ENCODE measurements around the gene TMEM97. TPM values are rescaled to one million over a fixed set of nuclear protein-coding genes. Genes with fewer than 3 reads are reported as not detected.

The TMEM97 gene
- total and polyA plus RNA-seq, 11 donors = 1.4 to 7.9 (median 3.3) TPM

DNA sequence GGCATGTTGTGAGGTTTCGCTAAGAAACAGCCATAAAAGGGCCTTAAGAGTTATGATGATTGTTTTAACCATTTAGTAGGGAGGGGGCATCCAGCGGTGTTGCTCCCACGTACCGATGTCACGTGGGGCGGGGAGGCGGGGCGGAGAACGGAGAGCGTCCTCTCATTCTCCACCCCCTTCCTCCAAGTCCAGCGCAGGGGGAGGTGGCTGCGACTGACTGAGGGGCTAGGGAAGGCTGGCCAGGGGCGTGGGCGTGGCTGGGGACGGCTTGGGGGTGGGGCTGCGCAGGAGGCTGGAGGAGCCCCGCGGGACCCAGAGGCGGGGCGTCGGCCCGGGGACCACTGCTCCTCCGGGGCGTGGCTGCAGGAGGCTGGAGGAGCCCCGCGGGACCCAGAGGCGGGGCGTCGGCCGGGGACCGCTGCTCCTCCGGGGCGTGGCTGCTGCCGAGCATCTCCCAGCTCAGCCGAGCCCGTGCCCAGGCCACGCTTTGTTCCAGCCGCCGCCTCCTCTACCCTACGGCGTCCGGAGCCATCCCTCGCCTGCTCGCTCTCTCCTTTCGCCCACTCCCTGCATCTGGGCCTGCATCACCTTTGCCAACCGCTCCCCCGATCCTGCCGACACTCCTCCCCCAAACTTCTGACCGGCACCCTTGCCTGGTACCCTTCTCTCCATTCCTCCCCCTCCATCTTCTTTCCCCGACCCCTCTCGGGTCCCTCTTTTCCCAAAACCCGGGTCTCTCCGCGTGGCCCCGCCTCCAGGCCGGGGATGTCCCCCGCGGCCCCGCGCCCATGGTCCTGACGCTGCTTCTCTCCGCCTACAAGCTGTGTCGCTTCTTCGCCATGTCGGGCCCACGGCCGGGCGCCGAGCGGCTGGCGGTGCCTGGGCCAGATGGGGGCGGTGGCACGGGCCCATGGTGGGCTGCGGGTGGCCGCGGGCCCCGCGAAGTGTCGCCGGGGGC is 52.5 kb downstream of the TMEM97 start, which contains the start of gene SARM1:
TSS of gene SARM1 (plus strand) at position 450 of the 958 bp plus-strand sequence. CDS start at position 789, 339 bp downstream.
- H3K4me3 ChIP-seq = peak within 1 kb of the TSS; percentile 47 to 85 (median 64)
- peak within 1 kb of the TSS; percentile 47 to 86 (median 78) for H3K27ac ChIP-seq
- peaks cover 7 to 39% (median 25%) of the 10 kb centered on the region in 12 donors for H3K4me1 ChIP-seq
- no peaks in the 10 kb centered on the region for H3K27me3 ChIP-seq
- TF ChIP-seq, protein P1, sequence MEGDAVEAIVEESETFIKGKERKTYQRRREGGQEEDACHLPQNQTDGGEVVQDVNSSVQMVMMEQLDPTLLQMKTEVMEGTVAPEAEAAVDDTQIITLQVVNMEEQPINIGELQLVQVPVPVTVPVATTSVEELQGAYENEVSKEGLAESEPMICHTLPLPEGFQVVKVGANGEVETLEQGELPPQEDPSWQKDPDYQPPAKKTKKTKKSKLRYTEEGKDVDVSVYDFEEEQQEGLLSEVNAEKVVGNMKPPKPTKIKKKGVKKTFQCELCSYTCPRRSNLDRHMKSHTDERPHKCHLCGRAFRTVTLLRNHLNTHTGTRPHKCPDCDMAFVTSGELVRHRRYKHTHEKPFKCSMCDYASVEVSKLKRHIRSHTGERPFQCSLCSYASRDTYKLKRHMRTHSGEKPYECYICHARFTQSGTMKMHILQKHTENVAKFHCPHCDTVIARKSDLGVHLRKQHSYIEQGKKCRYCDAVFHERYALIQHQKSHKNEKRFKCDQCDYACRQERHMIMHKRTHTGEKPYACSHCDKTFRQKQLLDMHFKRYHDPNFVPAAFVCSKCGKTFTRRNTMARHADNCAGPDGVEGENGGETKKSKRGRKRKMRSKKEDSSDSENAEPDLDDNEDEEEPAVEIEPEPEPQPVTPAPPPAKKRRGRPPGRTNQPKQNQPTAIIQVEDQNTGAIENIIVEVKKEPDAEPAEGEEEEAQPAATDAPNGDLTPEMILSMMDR (IDR thresholded peaks at IDR 0.05) = no peak
- TF ChIP-seq POLR2A (IDR thresholded peaks at IDR 0.05) = peak in 1 of 2 donors; percentile 27
- no peaks in the 10 kb centered on the region for H3K9me3 ChIP-seq
- DNase-seq (peak; percentile 91 to 95 (median 92)), ATAC-seq (peak; percentile 78 to 90 (median 82))
- WGBS, 4 donors = 0 to 1% (median 1%) methylated on average over 48 to 80 of the region's 80 CpGs
- H3K36me3 ChIP-seq = peaks cover 0 to 6% (median 0%) of the 10 kb centered on the region in 9 donors
- intact Hi-C loops (cut with DNase I) = loop anchor here in 1 of 10 donors (10.0 kb wide), 1 partner anchor 57 kb away; the partner anchor contains the start of gene TMEM97

DNA sequence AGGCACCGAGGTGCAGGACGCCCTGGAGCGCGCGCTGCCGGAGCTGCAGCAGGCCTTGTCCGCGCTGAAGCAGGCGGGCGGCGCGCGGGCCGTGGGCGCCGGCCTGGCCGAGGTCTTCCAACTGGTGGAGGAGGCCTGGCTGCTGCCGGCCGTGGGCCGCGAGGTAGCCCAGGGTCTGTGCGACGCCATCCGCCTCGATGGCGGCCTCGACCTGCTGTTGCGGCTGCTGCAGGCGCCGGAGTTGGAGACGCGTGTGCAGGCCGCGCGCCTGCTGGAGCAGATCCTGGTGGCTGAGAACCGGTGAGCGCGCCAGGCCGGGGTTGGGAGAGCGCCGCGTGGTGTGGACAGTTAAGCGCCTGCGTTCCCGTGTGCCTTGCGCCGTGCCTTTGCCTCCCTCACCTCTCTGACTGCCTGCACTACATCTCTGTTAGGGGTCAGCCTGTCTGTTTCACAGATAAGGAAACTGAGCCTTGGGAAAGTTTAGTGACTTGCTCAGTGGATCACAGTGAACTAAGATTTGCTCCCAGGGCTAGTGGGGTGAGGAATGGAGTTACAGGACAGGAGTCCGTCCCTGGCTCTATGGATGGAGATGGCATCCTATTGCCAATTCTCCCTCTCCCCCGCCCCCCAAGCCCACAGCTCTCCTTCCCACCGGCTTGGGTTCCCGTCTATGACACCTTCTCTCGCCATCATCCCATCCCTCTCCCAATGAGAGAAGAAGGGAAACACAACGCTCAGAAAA is 53.4 kb downstream of the TMEM97 start:
- ATAC-seq = peak in 2 of 4 donors; percentile 0 to 2
- WGBS, 4 donors = 8 to 18% (median 13%) methylated on average over 30 to 53 of the region's 53 CpGs
- Histone ChIP-seq H3K4me1 (peaks cover 7 to 39% (median 25%) of the 10 kb centered on the region in 12 donors), H3K27ac (peak overlapping the region in 11 of 12 donors; percentile 62 to 86 (median 78)), H3K9me3 (no peaks in the 10 kb centered on the region), H3K36me3 (peaks cover 0 to 4% (median 0%) of the 10 kb centered on the region in 9 donors), H3K27me3 (no peaks in the 10 kb centered on the region), H3K4me3 (peak overlapping the region; percentile 47 to 85 (median 64))
- intact Hi-C loops (cut with DNase I) = loop anchor here in 1 of 10 donors (10.0 kb wide), 1 partner anchor 58 kb away; the partner anchor contains the start of gene TMEM97
- TF ChIP-seq, protein P1 (IDR thresholded peaks at IDR 0.05) = no peak
- no peak for TF ChIP-seq POLR2A (IDR thresholded peaks at IDR 0.05)
- no peak for DNase-seq

DNA sequence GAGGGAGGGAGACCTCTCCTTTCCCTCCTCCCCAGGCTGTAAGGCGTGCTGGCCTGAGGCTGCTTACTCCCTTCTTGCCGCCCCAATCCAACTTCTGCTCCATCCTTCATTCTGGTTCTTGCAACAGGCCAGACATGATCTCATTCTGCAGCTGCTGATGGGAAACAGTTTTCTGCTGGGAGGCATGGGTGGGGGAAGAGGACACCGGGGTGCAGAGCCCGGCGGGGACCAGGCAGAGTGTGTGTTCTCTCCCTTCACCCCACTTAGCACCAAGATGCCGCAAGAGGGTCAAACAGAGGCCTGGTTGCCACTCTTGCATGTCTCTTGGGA is 53.9 kb downstream of the TMEM97 start:
- H3K4me3 ChIP-seq = peak overlapping the region in 7 of 12 donors; percentile 60 to 85 (median 66)
- no peak for DNase-seq
- no peak for ATAC-seq
- 77 to 89% (median 84%) methylated on average over 6 of the region's 6 CpGs for WGBS, 4 donors
- H3K4me1 ChIP-seq = peaks cover 7 to 39% (median 25%) of the 10 kb centered on the region in 12 donors
- H3K27me3 ChIP-seq = no peaks in the 10 kb centered on the region
- no peaks in the 10 kb centered on the region for H3K36me3 ChIP-seq
- no peaks in the 10 kb centered on the region for H3K9me3 ChIP-seq
- no peak overlapping the region for H3K27ac ChIP-seq
- TF ChIP-seq POLR2A (IDR thresholded peaks at IDR 0.05) = no peak
- TF ChIP-seq, protein P1 (IDR thresholded peaks at IDR 0.05) = no peak
- intact Hi-C loops (cut with DNase I) = loop anchor here in 1 of 10 donors (10.0 kb wide), 1 partner anchor 58 kb away; the partner anchor contains the start of gene TMEM97

Small RNA genes within 50 kb of the gene (microRNA-seq; reads per million reads assigned to microRNA genes)
- 0.60 to 1.5 (median 0.83) reads per million in 4 donors for gene MIR4723

Other genes starting within 250 kb of the TMEM97 start
- 10 to 100 TPM in 6 of 9 donors, 1 to 10 TPM in 3; 7.9 to 16.7 (median 11.0) TPM for gene IFT20, start 16.3 kb downstream of the TMEM97 start, total RNA-seq
- 10 to 100 TPM; 17.4 to 18.9 TPM for gene IFT20, start 16.3 kb downstream of the TMEM97 start, polyA plus RNA-seq
- gene TNFAIP1, start 16.6 kb downstream of the TMEM97 start, total RNA-seq = 10 to 100 TPM; 31.7 to 83.4 (median 50.3) TPM
- 10 to 100 TPM; 11.9 to 47.8 TPM for gene TNFAIP1, start 16.6 kb downstream of the TMEM97 start, polyA plus RNA-seq
- gene POLDIP2, start 38.3 kb downstream of the TMEM97 start, total RNA-seq = 100 to 1,000 TPM; 125 to 194 (median 163) TPM
- 100 to 1,000 TPM in 1 of 2 donors, 10 to 100 TPM in 1; 97.8 to 186 TPM for gene POLDIP2, start 38.3 kb downstream of the TMEM97 start, polyA plus RNA-seq
- not detected for gene SEBOX, start 46.0 kb downstream of the TMEM97 start, total RNA-seq
- not detected for gene SEBOX, start 46.0 kb downstream of the TMEM97 start, polyA plus RNA-seq
- gene VTN, start 51.1 kb downstream of the TMEM97 start, total RNA-seq = 100 to 1,000 TPM in 2 of 9 donors, 10 to 100 TPM in 7; 28.0 to 120 (median 67.3) TPM
- 10 to 100 TPM; 16.9 to 29.5 TPM for gene VTN, start 51.1 kb downstream of the TMEM97 start, polyA plus RNA-seq
- gene SARM1, start 52.5 kb downstream of the TMEM97 start, total RNA-seq = 10 to 100 TPM in 4 of 9 donors, 1 to 10 TPM in 5; 4.7 to 11.3 (median 8.5) TPM
- gene SARM1, start 52.5 kb downstream of the TMEM97 start, polyA plus RNA-seq = 1 to 10 TPM; 3.7 to 4.4 TPM
- gene SLC46A1, start 87.0 kb downstream of the TMEM97 start, total RNA-seq = 10 to 100 TPM in 2 of 9 donors, 1 to 10 TPM in 7; 3.4 to 13.9 (median 4.7) TPM
- gene SLC46A1, start 87.0 kb downstream of the TMEM97 start, polyA plus RNA-seq = 1 to 10 TPM; 2.6 to 3.7 TPM
- gene SLC13A2, start 154.4 kb downstream of the TMEM97 start, total RNA-seq = not detected
- gene SLC13A2, start 154.4 kb downstream of the TMEM97 start, polyA plus RNA-seq = under 1 TPM in 1 of 2 donors, not detected in 1; 0.03 TPM
- gene FOXN1, start 187.1 kb downstream of the TMEM97 start, total RNA-seq = not detected
- not detected for gene FOXN1, start 187.1 kb downstream of the TMEM97 start, polyA plus RNA-seq
- 10 to 100 TPM; 12.8 to 30.7 (median 19.2) TPM for gene UNC119, start 233.4 kb downstream of the TMEM97 start, total RNA-seq
- gene UNC119, start 233.4 kb downstream of the TMEM97 start, polyA plus RNA-seq = 10 to 100 TPM; 18.4 to 23.7 TPM

Data from heart left ventricle (tissue), 16 donors.